Fibroblast of the conjunctiva (primary cell): ENCODE data around the gene SERPINA12.
"Not testable (repeated sequence)": the region's sequence is repeated elsewhere in the genome, so short reads cannot be mapped to it uniquely, and the experiment has no call there.

Source experiments
- DNase-seq: peaks from one replicate; pipeline ENCODE4 v3.0.0-alpha.2; 2010; ENCODE audit warnings: low read depth

The SERPINA12 gene

DNA sequence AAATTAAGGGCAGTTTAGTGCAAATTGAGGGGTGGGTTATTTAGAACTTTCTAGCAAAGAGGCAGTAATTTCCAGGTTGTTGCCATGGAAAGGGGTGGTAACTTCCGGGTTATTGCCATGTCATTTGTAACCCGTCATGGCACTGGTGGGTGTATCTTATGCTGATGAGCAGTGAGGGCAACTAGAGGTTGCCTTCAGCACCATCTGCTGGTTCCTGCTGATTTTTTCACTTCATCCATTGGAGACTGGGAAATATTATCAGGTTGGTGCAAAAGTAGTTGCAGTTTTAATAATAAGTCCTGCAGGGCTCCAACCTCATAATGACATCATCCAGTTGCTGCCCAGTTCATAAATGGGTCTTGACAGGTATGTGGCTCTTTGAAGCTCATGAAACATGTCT, 27.6 kb upstream of the SERPINA12 start:
- no peak for DNase-seq

DNA sequence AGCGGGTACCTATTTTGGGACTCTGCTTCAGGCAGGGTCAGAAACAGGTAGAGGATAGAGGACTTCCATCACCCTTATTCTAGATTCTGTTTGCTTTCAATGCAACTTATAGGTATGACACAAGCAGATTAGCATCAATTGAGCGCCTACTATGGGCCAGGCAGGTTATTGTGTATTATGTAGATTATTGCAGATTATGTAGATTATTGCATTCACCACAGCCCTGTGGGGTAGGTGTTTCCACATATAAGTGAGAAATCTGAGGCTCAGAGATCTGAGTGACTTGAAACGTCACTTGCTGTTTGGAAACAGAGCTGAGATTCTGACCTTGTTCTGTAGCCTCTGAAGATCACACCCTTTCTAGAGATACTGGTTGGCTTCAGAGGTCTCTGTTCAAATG, 26.2 kb upstream of the SERPINA12 start:
- DNase-seq, result no peak

DNA sequence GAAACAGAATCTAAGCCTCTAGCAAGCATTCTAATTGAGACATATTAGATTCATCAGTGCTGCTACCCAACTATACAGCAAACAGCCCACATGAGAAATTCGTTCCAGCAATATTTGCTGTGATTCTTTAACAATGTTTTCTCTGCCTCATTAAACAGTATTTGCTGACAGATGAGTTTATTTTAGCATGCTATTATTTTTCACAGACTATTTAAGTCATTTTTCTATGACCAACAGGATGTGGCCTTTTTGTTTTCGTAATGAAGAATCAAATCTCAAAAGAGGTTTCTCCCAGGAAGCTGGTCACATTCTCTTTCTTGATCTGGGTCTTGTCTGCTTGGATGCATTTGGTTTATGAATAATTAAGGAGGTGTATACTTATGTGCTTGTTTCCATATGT, 23.2 kb upstream of the SERPINA12 start:
- DNase-seq, result no peak

DNA sequence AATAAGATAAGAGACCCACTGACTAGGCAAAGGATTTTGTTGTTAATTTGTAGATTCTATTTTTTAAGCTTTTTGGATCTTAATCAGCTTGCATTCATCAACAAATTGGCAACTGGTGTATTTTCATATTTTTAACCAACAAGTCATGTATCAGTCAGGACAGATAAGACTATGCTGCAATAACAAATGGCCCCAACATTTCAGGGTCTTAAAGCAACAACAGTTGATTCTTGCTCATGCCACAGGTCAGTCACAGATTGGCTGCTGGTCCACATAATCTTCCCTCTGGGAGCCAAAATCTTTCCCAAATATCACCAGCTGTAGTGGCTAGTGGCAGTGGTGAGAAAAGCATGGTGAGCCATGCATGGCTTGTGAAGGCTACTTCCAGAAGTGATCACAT, 21.9 kb upstream of the SERPINA12 start:
- DNase-seq, result no peak

DNA sequence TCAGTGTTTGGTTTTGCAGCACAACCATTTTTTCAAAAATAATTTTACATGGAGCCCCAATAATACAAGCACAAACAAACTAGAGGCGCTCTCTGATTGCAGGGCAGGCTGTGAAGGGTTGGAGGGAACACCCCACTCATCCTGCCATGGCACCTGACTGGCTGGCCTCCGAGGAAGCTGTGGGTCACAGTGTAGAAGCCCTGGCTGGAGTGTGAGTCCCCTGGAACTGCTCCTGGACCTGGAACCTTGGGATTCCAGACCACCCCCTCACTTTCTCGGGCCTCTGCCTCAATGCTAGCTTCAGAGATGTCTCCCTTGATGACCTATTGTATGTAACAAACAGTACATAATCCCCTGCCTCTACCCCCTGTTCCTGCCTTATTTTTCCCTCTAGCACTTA, 14.8 kb upstream of the SERPINA12 start:
- DNase-seq, result no peak

DNA sequence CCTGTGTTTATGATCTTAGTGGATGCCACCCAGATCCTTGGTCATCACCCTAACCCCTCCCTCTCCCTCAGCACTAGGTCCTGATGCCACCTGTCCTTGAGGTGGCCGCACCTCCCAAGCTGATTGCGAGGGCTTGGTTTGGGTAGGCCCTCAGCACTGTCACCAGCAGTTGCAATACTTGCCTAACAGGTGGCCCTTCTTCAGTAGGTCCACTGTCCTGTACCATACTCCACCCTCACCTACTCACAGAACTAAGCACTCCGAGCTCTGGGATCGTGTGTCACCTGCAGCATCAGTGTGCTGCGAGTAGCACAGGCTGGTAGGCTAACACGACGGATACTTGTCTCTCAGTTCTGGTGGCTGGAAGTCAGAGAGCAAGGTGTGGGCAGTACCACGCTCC, 14.0 kb upstream of the SERPINA12 start:
- no peak for DNase-seq

DNA sequence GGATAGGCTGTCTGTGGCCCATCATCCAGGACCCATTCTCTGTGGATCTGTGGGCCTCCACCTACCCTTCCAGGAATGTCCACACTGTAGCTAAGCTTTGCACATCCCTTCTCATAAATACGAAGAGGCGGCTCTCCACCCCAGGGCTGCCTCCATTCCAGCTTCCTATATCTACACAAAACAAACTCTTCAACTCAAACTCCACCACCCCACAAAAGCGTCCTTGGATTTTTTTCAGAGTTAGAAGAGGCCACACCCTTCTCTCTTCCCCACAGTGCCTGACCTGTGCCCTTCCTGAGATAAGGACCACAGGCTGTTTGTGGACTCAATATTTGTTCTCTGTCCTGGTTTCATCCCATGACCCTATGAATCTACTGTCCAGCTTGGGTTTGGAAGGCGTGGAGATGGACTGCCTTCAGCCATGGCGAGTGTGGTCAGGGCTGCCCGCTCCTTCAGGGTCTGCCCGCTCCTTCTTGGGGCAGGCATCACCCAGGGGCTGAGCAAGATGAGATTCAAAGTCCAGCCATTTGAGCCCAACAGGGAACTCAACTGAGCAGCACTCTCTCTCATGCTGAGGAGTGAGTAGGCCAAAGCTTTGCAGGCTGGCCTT, 13.0 kb upstream of the SERPINA12 start:
- no peak for DNase-seq

DNA sequence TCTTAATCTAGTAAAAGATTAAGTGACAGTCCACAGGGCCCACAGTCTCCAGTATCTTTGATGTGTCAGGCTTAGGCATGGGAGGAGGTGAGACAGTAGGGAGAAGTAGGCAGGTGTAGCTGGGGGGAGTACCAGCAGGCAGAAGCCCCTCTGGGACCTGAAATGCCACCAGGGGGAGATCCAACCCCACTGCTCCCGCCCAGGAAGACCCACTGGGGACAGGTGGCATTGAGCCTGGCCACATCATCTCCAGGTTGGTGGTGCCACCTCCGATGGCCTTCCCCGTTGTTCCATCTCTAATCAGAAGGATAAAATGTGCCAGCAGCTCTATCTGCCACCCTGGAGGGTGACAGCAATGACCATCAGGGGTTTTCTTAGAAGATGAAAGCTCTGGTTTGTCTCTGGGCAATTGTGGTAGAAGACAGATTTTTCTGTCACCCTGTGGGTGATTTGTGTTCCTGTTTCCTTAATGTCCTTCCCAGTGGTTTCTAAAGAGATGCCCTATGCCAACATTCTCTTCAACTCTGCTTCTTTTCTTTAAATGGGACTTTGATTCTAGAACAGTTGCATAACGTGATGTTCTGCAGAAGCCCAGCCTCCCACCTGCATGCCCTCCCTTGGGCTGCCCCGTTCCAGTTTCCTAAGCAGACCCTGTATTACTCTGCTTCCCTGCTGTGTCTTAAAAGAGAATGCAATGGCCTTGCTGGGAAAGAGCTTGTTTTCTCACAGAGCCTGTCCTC, 12.3 kb upstream of the SERPINA12 start:
- DNase-seq, result no peak

DNA sequence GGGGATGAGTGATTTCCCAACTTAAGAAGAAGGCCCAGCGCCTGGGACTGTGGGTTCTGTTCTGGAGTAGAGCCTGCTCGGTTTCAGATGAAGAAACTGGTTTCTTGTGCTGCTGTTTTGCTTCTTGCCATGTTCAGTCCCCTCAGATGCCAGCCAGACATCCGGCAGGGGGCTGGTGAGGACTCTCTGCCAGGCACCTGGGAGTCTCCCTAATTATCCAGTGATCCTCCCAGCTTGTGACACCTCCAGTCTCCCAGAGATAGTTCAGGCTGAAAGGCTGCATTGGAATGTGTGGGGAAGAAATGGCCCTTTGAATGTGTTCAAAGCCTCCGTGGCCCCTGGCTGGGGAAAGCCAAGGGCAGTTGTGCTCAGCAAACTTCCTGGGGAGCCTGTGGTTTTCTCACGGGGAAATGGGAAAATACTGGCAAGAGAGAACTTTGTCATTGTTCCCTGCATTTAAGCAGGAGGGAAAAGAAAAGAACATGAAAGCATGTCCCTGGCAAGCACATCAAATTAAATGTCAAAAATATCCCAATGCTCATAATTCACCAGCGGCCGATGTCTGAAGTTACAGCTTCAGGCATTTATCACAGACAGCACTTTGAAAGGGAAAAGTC, 8.5 kb upstream of the SERPINA12 start:
- DNase-seq, result no peak

DNA sequence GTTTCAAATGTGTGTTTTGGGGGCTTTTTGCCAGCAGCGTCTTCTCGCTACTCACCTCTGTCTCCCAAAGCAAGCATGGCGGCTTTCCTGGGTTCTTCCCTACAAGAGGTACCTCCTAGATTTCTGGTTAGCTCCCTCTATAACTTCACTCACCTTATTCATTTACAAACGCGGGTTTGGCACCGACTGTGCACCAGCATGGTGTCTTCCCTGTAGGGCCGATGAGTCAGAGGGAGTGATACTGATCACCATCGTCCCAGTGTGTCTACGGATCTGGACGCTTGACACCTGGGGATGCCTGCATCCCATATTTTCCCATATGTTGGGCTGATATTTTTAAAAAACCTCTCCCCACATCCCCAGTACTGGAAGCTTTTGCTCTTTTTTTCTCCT, 8.0 kb upstream of the SERPINA12 start:
- no peak for DNase-seq

DNA sequence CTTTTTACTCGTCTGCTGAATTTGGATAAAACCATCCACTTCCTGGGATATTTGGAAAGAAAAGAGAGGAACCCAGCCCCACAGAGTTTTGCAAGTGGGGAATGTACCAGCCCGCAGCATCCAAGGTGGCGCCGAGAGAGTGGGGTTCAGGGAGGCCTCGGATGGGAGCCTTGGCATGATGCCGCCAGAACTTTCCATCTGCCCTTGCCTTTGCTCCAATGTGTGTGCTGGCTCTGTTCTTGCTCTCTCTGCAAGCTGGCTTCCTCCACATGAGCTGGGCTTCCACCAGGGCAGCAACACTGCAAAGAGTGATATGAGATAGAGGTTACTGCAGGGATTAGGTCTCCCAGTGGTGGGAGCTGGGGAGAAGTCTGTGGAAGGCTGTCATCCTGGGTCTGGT, 6.6 kb upstream of the SERPINA12 start:
- DNase-seq, result no peak

DNA sequence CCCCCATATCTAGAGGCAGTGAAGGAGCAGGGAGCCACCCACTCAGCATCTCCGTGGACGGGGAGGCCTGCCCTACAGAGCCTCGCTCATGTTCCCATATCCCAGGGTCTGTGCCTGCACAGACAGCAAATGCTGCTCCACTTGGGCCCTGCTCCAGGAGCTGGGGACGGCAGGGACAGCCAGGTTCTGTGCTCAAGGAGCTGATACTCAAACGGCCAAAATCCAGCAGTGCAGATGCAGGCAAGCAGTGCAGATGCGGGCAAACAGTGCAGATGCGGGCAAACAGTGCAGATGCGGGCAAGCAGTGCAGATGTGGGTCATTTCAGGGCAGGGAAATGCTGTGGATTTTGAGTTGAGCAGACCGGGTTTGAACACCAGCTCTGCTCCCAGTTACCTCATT, 6.2 kb upstream of the SERPINA12 start:
- DNase-seq, result no peak

DNA sequence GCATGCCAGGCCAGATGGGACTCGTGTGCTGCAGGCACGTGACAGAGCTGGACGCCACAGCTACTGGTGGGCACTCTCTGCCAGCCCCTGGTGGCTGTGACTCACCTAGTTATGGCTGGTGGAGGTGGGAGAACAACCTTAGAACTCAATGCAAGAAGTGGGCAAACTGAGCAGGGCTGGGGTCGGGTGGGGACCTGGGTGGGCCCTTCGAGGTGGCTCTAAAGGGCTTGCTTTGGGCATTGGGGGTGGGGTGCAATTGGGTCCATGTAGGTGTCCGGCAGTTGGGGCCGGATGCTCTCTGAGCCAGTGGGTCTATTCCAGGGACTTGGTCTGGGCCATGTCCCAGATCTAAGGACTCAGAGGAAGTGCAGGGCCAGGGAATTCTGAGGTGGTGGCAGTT, 5.1 kb upstream of the SERPINA12 start:
- no peak for DNase-seq

DNA sequence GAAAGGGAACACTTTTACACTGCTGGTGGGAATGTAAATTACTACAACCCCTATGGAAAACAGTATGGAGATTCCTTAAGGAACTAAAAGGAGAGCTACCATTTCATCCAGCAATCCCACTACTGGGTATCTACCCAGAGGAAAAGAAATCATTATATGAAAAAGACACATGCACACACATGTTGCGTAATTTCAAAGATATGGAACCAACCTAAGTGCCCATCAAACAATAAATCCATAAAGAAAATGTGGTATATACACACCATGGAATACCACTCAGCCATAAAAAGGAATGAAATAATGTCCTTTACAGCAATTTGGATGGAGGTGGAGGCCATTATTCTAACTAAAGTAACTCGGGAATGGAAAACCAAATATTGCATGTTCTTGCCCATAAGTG, 1.2 kb upstream of the SERPINA12 start:
- DNase-seq, result not testable (repeated sequence)

DNA sequence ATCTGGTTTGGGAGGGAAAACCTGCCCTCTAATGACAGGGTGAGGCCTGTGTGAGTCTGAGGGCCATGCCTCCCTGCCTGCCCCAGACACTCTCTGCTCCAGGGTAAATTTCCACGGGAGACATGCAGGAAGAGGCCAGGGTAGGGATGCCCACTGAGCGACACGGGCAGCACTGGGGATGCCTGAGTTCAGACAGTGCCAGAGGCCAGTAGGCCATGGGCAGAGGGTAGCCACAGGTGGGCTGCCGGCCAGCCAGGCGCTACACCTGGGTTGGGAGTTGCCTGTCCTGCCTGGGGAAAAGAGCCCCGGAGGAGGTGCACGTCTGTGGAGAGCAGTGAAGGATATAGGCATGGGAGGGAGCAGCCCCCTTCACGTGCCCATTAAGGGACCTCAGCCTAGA, 3.6 kb downstream of the SERPINA12 start:
- no peak for DNase-seq

DNA sequence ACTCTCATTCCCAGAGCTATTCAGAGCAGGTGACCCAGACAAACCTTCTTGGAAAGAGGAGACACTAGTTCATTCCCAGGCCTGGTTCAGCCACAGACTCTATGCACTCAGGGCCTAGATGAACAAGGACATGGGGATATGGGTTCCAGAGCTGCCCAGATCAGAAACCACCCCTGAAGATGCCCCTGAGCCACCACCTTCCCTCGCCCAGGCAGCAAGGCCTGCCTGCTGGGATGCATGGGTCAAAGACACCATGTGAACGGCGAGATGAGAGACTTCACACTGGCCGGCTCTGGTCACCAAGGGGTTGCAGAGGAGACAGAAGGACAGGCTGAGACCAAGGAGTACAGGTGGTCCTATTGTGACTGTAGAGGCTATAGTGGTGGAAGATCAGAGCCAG, 4.1 kb downstream of the SERPINA12 start:
- no peak for DNase-seq

DNA sequence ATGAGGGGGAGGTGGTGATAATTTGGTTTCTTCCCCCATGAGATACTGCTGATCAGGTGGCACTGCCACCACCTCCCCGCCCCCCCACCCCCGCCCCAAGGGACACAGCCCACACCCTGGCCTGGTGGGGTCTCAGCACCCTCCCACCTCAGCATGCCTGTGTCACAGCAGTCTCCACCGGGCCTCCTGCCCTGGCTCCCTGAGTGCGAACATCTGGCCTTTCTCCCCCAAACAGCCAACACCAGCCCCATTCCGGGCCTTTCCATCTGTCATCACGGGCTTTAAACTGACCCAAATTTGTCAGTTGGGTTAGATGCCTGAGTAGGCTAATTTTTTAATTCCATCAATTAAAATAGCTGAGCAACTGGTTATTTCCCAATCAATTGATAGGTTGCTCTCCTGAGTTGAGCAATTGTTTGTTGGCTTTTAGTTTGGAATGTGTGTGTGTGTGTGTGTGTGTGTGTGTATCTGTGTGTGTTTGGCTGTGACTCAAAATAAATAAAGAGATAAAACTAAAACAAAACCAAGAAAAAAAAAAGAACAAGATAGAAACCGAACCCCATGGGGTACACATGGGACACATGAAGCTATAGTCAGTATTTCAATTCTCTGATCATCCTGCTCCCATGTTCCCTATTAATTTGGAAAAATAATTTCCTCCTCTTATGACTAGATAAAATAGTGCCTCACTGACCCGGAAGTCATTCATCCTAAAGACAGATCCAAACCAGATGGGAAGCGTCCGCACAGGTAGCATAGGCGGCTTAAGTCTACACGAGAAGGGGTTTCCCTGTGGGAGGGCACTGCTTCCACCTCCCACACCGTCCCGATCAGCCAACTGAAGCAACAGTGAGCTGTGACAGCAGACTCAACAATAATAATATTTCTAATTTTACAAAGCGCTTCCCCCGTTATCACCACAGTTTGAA, 7.4 kb downstream of the SERPINA12 start:
- no peak for DNase-seq

DNA sequence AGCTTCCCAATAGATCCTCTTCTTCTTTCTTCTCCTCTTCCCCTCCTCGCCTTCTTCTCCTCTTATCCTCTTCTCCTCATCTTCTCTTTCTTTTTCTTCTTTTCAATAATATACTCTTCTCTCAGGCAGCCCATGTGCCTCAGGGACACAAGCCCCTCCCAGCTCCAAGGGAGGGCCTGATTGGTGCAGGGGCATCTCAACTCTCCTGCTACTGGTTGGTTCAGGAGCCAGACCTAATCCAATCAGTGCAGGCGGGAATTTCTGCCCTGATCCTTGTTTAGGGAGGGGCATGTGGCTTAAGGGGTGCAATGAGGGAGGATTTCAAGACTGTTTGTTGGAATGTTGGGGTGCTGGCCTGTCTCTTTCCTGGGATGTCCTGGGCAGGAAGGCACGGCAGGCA, 9.0 kb downstream of the SERPINA12 start:
- no peak for DNase-seq

DNA sequence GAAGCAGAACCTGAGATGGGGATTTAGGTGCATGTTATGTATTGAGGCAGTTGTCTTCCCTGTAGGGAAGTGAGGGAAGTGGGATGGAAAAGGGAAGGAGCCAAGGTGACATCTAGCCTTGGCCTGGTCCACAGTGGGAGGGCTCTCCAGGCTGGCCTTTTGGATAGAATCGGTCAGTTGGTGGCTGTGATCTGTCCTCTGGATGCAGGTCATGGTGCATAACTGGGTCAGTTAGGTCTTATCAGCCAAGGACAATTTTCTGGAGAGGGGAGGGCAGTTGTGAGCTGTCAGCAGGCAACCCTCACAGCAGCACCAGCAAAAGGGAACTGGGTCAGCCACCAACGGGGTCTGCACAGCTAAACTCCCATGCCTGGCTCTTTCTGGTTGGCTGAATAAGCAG, 9.6 kb downstream of the SERPINA12 start:
- DNase-seq, result no peak

DNA sequence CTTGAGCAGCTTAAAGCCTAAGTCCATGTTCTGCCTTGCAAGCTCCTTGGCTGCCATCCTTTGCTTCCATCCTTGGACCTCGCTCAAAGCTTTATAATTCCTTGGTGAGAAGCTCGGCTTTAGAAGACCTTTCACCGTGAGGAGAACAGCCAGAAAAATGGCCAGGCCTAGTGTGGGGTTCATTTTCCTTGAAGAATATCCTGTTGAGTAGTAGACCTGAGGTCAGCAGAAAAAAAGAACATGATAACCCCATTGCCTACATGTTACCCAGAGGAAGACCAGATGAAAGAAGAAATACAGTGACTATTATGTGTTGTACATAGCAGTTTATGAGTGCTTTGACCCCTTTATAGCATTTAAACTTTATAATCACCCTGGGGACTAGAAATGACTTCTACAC, 11.1 kb downstream of the SERPINA12 start:
- no peak for DNase-seq

DNA sequence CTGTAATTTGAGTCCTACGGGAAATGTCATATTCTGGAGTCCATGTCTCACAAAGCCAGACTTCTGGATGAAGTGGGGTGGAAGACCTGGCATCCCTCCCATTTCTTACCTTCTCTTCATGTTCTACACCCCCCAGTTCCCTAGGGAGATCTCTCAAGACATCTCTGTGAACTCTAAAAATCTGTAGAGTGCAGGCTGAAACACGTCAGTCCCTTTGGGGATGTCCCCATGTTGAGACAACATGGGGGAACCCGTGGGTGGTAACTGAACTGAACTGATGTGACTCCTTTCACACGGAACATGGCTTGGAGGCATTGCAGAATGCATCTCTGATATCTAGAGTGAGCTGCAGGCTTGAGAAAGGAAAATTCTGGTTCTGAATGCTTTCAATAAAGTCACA, 15.2 kb downstream of the SERPINA12 start:
- DNase-seq, result no peak

DNA sequence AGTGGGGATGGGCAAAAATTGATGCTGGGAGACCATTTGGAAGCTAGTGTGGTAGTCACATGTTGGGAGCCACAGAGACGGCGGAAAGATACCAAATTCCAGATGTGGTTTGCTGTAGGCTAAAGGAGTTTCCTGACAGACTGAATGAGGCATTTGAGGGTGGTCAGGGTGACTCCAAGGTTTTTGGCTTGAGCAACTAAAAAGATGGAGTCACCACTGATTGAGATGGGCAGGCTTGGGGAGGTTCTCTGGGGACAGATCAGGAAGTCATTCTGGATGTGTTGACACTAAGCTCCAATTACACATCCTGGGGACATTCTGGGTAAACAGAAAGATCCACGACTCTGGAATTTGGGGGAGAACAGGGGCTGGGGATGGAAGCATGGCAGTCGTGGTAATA, 17.8 kb downstream of the SERPINA12 start:
- DNase-seq, result no peak

DNA sequence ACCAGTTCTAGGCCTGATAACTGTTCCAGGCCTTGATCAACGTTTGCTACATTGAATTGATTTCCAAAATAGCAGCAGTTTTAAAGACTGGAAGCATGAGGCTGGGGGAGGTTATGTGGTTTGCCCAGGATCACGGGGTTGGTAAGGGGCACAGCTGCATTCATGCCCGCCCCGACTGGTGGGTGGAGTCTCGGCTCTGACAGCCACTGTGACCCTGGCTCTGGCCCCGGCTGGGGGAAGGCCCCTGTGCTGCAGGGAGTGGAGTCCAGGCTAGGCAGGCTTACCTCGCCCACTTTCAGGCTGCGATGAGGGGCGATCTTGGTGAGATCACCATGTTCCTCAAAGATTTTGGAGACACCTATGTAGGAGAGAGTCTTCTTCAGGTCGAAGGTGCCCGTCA, 19.9 kb downstream of the SERPINA12 start:
- DNase-seq, result no peak
